ENCODE data around the gene TRA2A.
"Not testable (repeated sequence)": the region's sequence is repeated elsewhere in the genome, so short reads cannot be mapped to it uniquely, and the experiment has no call there.

TRA2A gene

DNA sequence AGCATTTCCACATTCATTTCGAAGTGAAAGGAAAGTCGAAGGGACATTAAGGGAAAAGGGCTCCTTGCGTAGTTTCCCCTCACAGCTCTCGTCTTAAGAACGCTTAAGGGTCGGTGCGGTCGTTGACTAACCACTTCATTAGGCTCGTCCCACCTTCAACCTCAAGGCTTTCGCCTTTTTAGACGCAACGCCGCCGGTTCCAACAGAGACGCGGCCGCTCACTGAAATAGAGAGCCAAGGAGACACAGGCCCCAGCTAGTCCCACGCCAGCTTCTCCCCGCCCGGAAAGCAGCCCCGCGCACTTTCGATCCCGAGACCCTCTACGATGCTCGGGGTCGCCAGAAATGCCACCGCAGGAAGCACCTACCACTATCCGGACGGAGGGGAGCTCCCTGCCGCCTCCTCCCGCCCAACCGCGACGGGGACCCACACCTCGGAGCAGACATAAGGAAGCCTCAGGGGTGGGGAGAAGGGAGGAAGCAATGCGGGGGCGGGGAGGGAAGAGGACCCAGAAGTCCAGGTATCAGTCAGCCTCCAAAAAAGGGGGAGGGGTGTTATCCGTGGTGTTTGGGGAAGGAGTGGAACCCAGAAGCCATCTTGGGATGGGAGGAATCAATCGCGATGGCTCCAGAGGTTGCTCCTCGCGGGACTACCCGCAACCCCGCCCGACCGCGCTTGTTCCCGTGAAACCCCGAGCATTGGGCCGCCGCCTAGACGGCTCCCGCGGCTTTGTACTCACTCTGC is 559 bp downstream of the TRA2A start:
- Mint-ChIP-seq H3K4me3 (peak overlapping the region; percentile 99), H3K27ac (peak overlapping the region; percentile 99 to 100), H3K4me1 (ENCODE audit: low read depth in 2 of 2) (peaks cover 37 to 48% of the 10 kb centered on the region in 2 donors), H3K9me3 (no peaks in the 10 kb centered on the region), H3K36me3 (ENCODE audit: insufficient read depth) (peaks cover 50% of the 10 kb centered on the region), H3K27me3 (no peaks in the 10 kb centered on the region)
- ATAC-seq (replicated peaks) (peak; percentile 30), DNase-seq (peak; percentile 41 to 45 (median 43))

DNA sequence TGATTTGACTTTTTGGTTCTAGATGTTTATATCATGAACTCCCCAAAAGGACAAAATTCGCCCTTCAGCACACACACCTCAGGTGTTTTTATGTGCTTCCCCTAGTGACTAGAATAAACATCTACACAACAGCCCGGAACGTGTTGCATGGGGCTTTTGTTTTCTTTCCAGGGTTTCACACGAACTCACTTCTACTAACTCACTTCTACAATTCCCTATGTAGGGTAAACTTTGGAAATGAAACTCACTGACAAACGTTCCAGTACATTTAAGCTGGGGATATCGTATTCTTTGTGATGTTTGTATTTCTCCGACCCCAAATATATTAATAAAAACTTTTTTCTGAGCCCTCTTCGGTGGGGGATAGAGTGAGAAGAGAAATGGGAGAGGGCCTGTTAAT is 1.4 kb downstream of the TRA2A start:
- peaks cover 52% of the 10 kb centered on the region for H3K36me3 Mint-ChIP-seq (ENCODE audit: insufficient read depth)

GRCh38 chr7:23529262-23529859 is 2.4 kb downstream of the TRA2A start:
- no peak for ATAC-seq (replicated peaks)
- H3K9me3 Mint-ChIP-seq = no peaks in the 10 kb centered on the region
- H3K36me3 Mint-ChIP-seq (ENCODE audit: insufficient read depth) = peaks cover 63% of the 10 kb centered on the region
- H3K4me3 Mint-ChIP-seq = peak overlapping the region; percentile 99
- H3K27ac Mint-ChIP-seq = peak overlapping the region; percentile 99 to 100
- DNase-seq = no peak
- H3K4me1 Mint-ChIP-seq (ENCODE audit: low read depth in 2 of 2) = peaks cover 53 to 65% of the 10 kb centered on the region in 2 donors
- H3K27me3 Mint-ChIP-seq = no peaks in the 10 kb centered on the region

More for the DNA sequence above, 1.4 kb downstream of the TRA2A start:
- DNase-seq = peak; percentile 30 to 44 (median 35)
- Mint-ChIP-seq H3K9me3 (no peaks in the 10 kb centered on the region), H3K27me3 (no peaks in the 10 kb centered on the region), H3K4me3 (peak overlapping the region; percentile 99), H3K27ac (peak overlapping the region; percentile 99 to 100), H3K4me1 (ENCODE audit: low read depth in 2 of 2) (peaks cover 43 to 55% of the 10 kb centered on the region in 2 donors)
- ATAC-seq (replicated peaks) = peak; percentile 55

- Mint-ChIP-seq H3K4me3 (peak overlapping the region; percentile 58 to 67), H3K27ac (peak overlapping the region; percentile 46 to 56), H3K4me1 (ENCODE audit: low read depth in 2 of 2) (peaks cover 56 to 90% of the 10 kb centered on the region in 2 donors), H3K36me3 (ENCODE audit: insufficient read depth) (peaks cover 66% of the 10 kb centered on the region)
- not testable (repeated sequence) for H3K9me3 Mint-ChIP-seq; H3K27me3 Mint-ChIP-seq; ATAC-seq (replicated peaks); DNase-seq
These were observed 6.2 kb downstream of the TRA2A start for GRCh38 chr7:23525611-23526010.

GRCh38 chr7:23524473-23524872 is 7.3 kb downstream of the TRA2A start:
- H3K36me3 Mint-ChIP-seq (ENCODE audit: insufficient read depth) = peaks cover 67% of the 10 kb centered on the region
- H3K27ac Mint-ChIP-seq = peak overlapping the region; percentile 0 to 66
- H3K4me1 Mint-ChIP-seq (ENCODE audit: low read depth in 2 of 2) = peaks cover 50 to 80% of the 10 kb centered on the region in 2 donors

GRCh38 chr7:23523486-23524075 is 8.2 kb downstream of the TRA2A start:
- H3K27me3 Mint-ChIP-seq = no peaks in the 10 kb centered on the region
- H3K36me3 Mint-ChIP-seq (ENCODE audit: insufficient read depth) = peaks cover 70% of the 10 kb centered on the region
- peaks cover 44 to 75% of the 10 kb centered on the region in 2 donors for H3K4me1 Mint-ChIP-seq (ENCODE audit: low read depth in 2 of 2)
- H3K27ac Mint-ChIP-seq = peak overlapping the region in 1 of 2 donors; percentile 0
- no peak for DNase-seq
- peak; percentile 31 for ATAC-seq (replicated peaks)
- no peaks in the 10 kb centered on the region for H3K9me3 Mint-ChIP-seq
- H3K4me3 Mint-ChIP-seq = peak overlapping the region in 1 of 2 donors; percentile 58

More at GRCh38 chr7:23524473-23524872, 7.3 kb downstream of the TRA2A start:
- peak overlapping the region; percentile 58 to 67 for H3K4me3 Mint-ChIP-seq
- no peaks in the 10 kb centered on the region for H3K27me3 Mint-ChIP-seq
- H3K9me3 Mint-ChIP-seq = no peaks in the 10 kb centered on the region
- ATAC-seq (replicated peaks) (no peak), DNase-seq (no peak)

GRCh38 chr7:23520582-23520981 is 11.2 kb downstream of the TRA2A start:
- H3K4me1 Mint-ChIP-seq (ENCODE audit: low read depth in 2 of 2) = peaks cover 24 to 48% of the 10 kb centered on the region in 2 donors
- DNase-seq (no peak), ATAC-seq (replicated peaks) (no peak)
- no peaks in the 10 kb centered on the region for H3K27me3 Mint-ChIP-seq
- H3K4me3 Mint-ChIP-seq = no peak overlapping the region
- H3K9me3 Mint-ChIP-seq = no peaks in the 10 kb centered on the region
- H3K36me3 Mint-ChIP-seq (ENCODE audit: insufficient read depth) = peaks cover 91% of the 10 kb centered on the region
- H3K27ac Mint-ChIP-seq = peak overlapping the region in 1 of 2 donors; percentile 8

- Mint-ChIP-seq H3K9me3 (no peaks in the 10 kb centered on the region), H3K27me3 (no peaks in the 10 kb centered on the region), H3K4me1 (ENCODE audit: low read depth in 2 of 2) (peaks cover 1 to 10% of the 10 kb centered on the region in 2 donors), H3K4me3 (no peak overlapping the region), H3K36me3 (ENCODE audit: insufficient read depth) (peaks cover 100% of the 10 kb centered on the region), H3K27ac (peak overlapping the region; percentile 68 to 85)
- DNase-seq = no peak
- ATAC-seq (replicated peaks) = no peak
These were observed 17.0 kb downstream of the TRA2A start for GRCh38 chr7:23514755-23515154.

DNA sequence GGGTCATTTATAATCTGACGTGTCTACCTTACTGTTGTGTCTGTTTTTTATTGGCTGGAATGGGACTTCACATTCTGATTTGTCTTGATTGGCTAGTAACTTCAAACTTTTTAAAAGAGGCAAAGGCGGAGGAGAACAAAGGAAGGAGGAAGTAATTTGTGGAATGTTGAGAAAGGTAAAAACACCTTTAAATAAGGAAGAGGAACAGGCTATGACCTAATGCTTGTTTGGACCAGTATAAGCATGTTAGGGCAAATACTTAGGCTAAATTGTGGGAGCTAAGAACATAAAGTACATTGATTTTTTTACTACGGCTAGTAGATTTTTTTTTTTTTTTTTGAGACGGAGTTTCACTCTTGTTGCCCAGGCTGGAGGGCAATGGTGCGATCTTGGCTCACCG is 18.0 kb downstream of the TRA2A start:
- H3K27ac Mint-ChIP-seq, H3K27me3 Mint-ChIP-seq: not testable (repeated sequence)
- peaks cover 100% of the 10 kb centered on the region for H3K36me3 Mint-ChIP-seq (ENCODE audit: insufficient read depth)

GRCh38 chr7:23494009-23494408 is 37.8 kb downstream of the TRA2A start:
- Mint-ChIP-seq H3K4me3 (no peak overlapping the region), H3K9me3 (no peaks in the 10 kb centered on the region), H3K4me1 (ENCODE audit: low read depth in 2 of 2) (peaks cover 6 to 8% of the 10 kb centered on the region in 2 donors), H3K27me3 (no peaks in the 10 kb centered on the region), H3K36me3 (ENCODE audit: insufficient read depth) (peaks cover 17% of the 10 kb centered on the region), H3K27ac (no peak overlapping the region)
- no peak for DNase-seq
- ATAC-seq (replicated peaks) = no peak

More for the DNA sequence above, 18.0 kb downstream of the TRA2A start:
- ATAC-seq (replicated peaks); H3K9me3 Mint-ChIP-seq; DNase-seq; H3K4me3 Mint-ChIP-seq: not testable (repeated sequence)
- H3K4me1 Mint-ChIP-seq (ENCODE audit: low read depth in 2 of 2) = peaks cover 1 to 13% of the 10 kb centered on the region in 2 donors

- ATAC-seq (replicated peaks) = no peak
- no peak for DNase-seq
- H3K27ac Mint-ChIP-seq = peak overlapping the region; percentile 84 to 91
- H3K27me3 Mint-ChIP-seq = no peaks in the 10 kb centered on the region
- H3K4me3 Mint-ChIP-seq = peak overlapping the region; percentile 78 to 82
- H3K36me3 Mint-ChIP-seq (ENCODE audit: insufficient read depth) = peaks cover 21% of the 10 kb centered on the region
- H3K9me3 Mint-ChIP-seq = no peaks in the 10 kb centered on the region
- peaks cover 6 to 8% of the 10 kb centered on the region in 2 donors for H3K4me1 Mint-ChIP-seq (ENCODE audit: low read depth in 2 of 2)
These were observed 40.3 kb downstream of the TRA2A start for GRCh38 chr7:23491502-23491901.

GRCh38 chr7:23490357-23491135 is 41.2 kb downstream of the TRA2A start:
- Mint-ChIP-seq H3K9me3 (no peaks in the 10 kb centered on the region), H3K36me3 (ENCODE audit: insufficient read depth) (peaks cover 21% of the 10 kb centered on the region), H3K4me1 (ENCODE audit: low read depth in 2 of 2) (peaks cover 6 to 8% of the 10 kb centered on the region in 2 donors), H3K27ac (peak overlapping the region; percentile 84 to 91), H3K4me3 (peak overlapping the region; percentile 78 to 82), H3K27me3 (no peaks in the 10 kb centered on the region)
- ATAC-seq (replicated peaks) (peak; percentile 96), DNase-seq (peak in 2 of 3 experiments; percentile 41)

- H3K9me3 Mint-ChIP-seq = not testable (repeated sequence)
These were observed 43.1 kb downstream of the TRA2A start for GRCh38 chr7:23488714-23489113.

More at GRCh38 chr7:23488714-23489113, 43.1 kb downstream of the TRA2A start:
- H3K4me3 Mint-ChIP-seq; H3K4me1 Mint-ChIP-seq (ENCODE audit: low read depth in 2 of 2); ATAC-seq (replicated peaks); DNase-seq; H3K27ac Mint-ChIP-seq; H3K27me3 Mint-ChIP-seq: not testable (repeated sequence)
- peaks cover 21% of the 10 kb centered on the region for H3K36me3 Mint-ChIP-seq (ENCODE audit: insufficient read depth)

Data from effector memory CD8-positive, alpha-beta T cell (primary cell).